ENCODE results near the gene EIF4E1B. TPM values are rescaled to one million over a fixed set of nuclear protein-coding genes. Genes with fewer than 3 reads are reported as not detected.
A peak's percentile ranks its signal among the peaks of the same experiment; 100 is the strongest.

Gene EIF4E1B
- total RNA-seq, 1 donor from 2014 or later: 0.06 TPM

DNA sequence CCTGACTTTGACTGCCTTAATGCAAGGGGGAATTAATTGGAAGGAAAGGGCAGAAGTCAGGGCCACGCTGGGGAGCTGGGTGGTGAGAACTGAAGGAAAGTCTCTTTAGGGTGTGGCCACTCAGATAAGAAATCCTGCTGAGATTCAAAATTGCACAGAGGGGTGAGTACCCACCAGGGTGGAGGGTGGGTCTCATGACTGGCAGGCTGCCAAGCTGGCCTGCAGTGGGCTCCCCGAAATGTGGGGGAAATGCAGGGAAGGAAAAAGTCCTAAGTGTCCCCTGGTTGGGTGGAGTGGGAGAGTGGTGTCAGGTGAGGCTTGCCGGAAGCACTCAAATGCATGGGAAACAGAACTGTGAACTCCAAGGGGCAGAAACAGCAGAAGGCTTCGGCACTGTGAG is 40.9 kb downstream of the EIF4E1B start:
- Histone ChIP-seq H3K9me3 (ENCODE audit: low read depth) (no peaks in the 10 kb centered on the region), H3K4me3 (no peak overlapping the region), H2AFZ (replicated peaks) (no peak overlapping the region), H4K20me1 (ENCODE audit: low read depth) (no peaks in the 10 kb centered on the region), H3K4me1 (peaks cover 6% of the 10 kb centered on the region), H3K79me2 (ENCODE audit: low read depth) (no peaks in the 10 kb centered on the region), H3K36me3 (no peaks in the 10 kb centered on the region), H3K27ac (no peak overlapping the region), H3K27me3 (no peaks in the 10 kb centered on the region), H3F3A (ENCODE audit: low read depth) (peaks cover 5% of the 10 kb centered on the region), H3K9ac (no peak overlapping the region), H3K4me2 (no peak overlapping the region)
- H3K36me3 Mint-ChIP-seq: no peaks in the 10 kb centered on the region
- H3K4me3 Mint-ChIP-seq: no peak overlapping the region
- H3K4me1 Mint-ChIP-seq: peaks cover 15% of the 10 kb centered on the region
- TF ChIP-seq EZH2phosphoT487 (IDR thresholded peaks at IDR 0.05) (no peak), EZH2 (IDR thresholded peaks at IDR 0.05) (no peak)
- TF ChIP-seq, protein P1, sequence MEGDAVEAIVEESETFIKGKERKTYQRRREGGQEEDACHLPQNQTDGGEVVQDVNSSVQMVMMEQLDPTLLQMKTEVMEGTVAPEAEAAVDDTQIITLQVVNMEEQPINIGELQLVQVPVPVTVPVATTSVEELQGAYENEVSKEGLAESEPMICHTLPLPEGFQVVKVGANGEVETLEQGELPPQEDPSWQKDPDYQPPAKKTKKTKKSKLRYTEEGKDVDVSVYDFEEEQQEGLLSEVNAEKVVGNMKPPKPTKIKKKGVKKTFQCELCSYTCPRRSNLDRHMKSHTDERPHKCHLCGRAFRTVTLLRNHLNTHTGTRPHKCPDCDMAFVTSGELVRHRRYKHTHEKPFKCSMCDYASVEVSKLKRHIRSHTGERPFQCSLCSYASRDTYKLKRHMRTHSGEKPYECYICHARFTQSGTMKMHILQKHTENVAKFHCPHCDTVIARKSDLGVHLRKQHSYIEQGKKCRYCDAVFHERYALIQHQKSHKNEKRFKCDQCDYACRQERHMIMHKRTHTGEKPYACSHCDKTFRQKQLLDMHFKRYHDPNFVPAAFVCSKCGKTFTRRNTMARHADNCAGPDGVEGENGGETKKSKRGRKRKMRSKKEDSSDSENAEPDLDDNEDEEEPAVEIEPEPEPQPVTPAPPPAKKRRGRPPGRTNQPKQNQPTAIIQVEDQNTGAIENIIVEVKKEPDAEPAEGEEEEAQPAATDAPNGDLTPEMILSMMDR (IDR thresholded peaks at IDR 0.05): no peak
- no peak for DNase-seq (ENCODE audit: low spot score)
- H3K27ac Mint-ChIP-seq: peak overlapping the region; percentile 74
- peaks cover 12% of the 10 kb centered on the region for H3K27me3 Mint-ChIP-seq (ENCODE audit: insufficient read depth, low read depth)
- H3K9me3 Mint-ChIP-seq: no peaks in the 10 kb centered on the region

DNA sequence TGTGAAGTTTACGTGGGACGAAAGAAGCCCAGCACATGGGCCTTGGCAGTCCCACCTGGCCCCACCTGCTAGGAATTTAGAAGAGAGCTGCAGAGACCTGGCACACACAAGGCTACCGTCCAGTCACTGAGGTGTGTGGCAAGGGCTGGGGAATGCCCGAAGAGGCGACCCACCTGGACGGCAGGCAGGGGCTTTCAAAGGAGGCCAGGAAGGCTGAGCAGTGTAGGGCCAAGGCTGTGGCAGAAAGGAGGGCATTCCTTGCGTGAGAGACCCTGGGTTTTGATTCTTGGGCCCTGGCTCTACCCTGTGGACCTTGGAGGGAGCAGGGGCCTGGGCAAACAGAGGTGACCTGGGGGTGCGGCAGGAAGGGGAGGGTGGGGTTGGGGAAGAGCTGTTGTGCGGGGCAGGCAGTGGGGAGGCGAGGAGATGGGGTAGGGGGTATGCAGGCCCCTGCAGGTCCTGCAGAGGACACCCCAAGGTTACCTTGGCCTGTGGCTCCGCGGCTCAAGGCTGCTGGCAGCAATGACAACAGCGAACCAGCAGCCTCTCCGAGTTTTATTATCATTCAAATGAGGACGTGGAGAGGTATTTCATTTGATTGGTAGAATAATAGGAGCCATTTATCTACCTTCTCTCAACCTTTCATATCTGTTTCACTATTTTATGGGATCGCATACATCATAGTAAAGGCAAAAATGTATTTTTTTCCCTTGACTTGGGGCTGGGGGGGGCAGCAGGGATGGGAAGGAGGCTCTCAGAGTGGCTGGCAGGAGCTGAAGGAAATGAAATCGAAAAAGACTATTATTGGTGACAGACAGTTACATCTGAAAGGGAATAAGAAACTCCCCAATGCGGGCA is 41.6 kb downstream of the EIF4E1B start:
- Histone ChIP-seq H2AFZ (replicated peaks) (no peak overlapping the region), H3K9ac (no peak overlapping the region), H3K36me3 (no peaks in the 10 kb centered on the region), H3K4me2 (no peak overlapping the region), H4K20me1 (ENCODE audit: low read depth) (no peaks in the 10 kb centered on the region), H3K27me3 (no peaks in the 10 kb centered on the region), H3K9me3 (ENCODE audit: low read depth) (no peaks in the 10 kb centered on the region), H3K4me3 (no peak overlapping the region), H3F3A (ENCODE audit: low read depth) (peaks cover 5% of the 10 kb centered on the region), H3K27ac (no peak overlapping the region), H3K79me2 (ENCODE audit: low read depth) (no peaks in the 10 kb centered on the region), H3K4me1 (peaks cover 6% of the 10 kb centered on the region)
- Mint-ChIP-seq H3K4me1 (peaks cover 14% of the 10 kb centered on the region), H3K36me3 (no peaks in the 10 kb centered on the region), H3K27ac (no peak overlapping the region), H3K4me3 (no peak overlapping the region), H3K9me3 (no peaks in the 10 kb centered on the region), H3K27me3 (ENCODE audit: insufficient read depth, low read depth) (peaks cover 10% of the 10 kb centered on the region)
- TF ChIP-seq EZH2phosphoT487 (IDR thresholded peaks at IDR 0.05) (no peak), EZH2 (IDR thresholded peaks at IDR 0.05) (no peak)
- TF ChIP-seq, protein P1 (IDR thresholded peaks at IDR 0.05): no peak
- DNase-seq (ENCODE audit: low spot score): peak; percentile 39

DNA sequence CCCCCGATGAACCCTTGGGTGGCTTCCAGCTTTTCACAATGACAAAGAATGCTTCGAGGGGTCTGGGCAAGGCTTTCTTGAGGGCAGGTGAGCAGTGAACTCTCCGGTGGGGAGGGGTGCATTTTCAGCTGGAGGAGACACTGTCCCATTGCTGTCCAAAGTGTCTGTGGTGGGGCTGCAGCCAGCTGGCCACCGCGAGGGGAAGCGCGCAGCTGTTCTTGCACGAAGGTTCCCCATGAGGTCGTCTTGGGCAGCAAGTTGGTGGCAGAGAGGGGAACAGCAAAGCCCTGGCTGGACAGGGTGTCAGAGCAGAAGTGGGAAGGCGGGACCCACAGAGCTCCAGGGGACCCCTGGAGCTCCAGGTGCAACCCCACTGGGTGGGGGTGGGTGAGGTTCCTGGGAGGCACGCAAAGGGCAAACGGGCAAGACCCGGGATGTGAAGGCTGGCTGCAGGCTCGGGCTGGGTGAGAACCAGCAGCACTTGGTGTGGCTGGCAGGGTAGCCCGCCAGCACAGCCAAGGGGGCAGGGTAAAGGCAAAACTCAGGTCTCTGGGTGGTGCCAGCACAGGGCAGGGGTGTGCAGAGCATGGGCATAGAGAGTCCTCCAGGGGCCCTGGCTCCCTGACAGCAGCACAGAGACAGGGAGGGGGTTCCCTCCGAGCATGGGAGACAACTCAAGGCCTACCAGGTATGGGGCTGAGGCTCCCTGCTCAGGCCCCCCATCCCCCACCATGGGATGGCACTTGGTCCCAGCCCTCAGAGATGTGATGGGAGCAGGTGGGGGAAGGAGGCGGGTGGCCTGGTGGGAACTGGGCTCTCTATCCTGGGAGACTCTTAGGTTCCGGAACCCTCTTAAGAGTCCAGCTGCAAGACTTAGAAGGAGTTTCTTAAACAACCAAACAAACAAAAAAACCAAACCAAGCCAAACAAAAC is 43.4 kb downstream of the EIF4E1B start:
- Histone ChIP-seq H4K20me1 (ENCODE audit: low read depth) (no peaks in the 10 kb centered on the region), H3K9me3 (ENCODE audit: low read depth) (no peaks in the 10 kb centered on the region), H3K4me2 (no peak overlapping the region), H3K27me3 (no peaks in the 10 kb centered on the region), H3K4me3 (no peak overlapping the region), H3K36me3 (no peaks in the 10 kb centered on the region), H2AFZ (replicated peaks) (no peak overlapping the region), H3F3A (ENCODE audit: low read depth) (peaks cover 5% of the 10 kb centered on the region), H3K79me2 (ENCODE audit: low read depth) (no peaks in the 10 kb centered on the region), H3K4me1 (peaks cover 6% of the 10 kb centered on the region), H3K9ac (no peak overlapping the region), H3K27ac (no peak overlapping the region)
- Mint-ChIP-seq H3K36me3 (no peaks in the 10 kb centered on the region), H3K4me3 (no peak overlapping the region), H3K4me1 (peaks cover 14% of the 10 kb centered on the region), H3K27ac (peak overlapping the region; percentile 50), H3K27me3 (ENCODE audit: insufficient read depth, low read depth) (peaks cover 9% of the 10 kb centered on the region), H3K9me3 (no peaks in the 10 kb centered on the region)
- TF ChIP-seq, protein P1 (IDR thresholded peaks at IDR 0.05): no peak
- TF ChIP-seq EZH2phosphoT487 (IDR thresholded peaks at IDR 0.05) (no peak), EZH2 (IDR thresholded peaks at IDR 0.05) (no peak)
- DNase-seq (ENCODE audit: low spot score): no peak

Measured in neural progenitor cell (in vitro differentiated cells).